ENCODE data around the gene GLRA1. TPM values are rescaled to one million over a fixed set of nuclear protein-coding genes. Genes with fewer than 3 reads are reported as not detected.

Gene GLRA1
- total RNA-seq, 1 experiment from 2014 or later, result not detected

DNA sequence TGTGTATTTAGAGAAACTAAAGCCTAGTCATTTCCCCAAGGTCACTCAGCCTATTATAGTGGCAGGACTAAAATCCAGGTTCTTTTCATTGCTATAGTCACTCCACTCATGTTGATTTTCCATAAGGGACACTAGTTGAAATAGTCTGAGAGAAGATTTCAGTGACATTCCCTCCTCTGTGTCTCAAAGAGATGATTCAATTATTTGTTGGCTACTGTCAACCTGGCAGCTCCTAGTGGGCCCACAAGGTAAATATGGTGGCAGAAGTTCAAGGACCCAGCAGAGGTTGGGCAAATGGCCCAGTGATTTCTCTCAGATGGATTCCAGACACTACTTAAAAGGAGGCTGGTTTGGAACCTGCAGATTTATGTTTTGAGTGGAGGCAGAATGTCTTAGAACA lies 104.8 kb downstream of the GLRA1 start:
- no peak overlapping the region for H3K9ac ChIP-seq (ENCODE audit: low read length)
- no peak for DNase-seq (ENCODE audit: low read depth, low spot score)
- H3K36me3 ChIP-seq (ENCODE audit: control insufficient read depth in 1 of 2, insufficient read depth in 2 of 2, low read length in 2 of 2), result peaks cover 0 to 2% of the 10 kb centered on the region in 2 experiments; a peak in 1 of 4 replicates
- BruUV-seq (replicated peaks), result no TSS peak
- no peaks in the 10 kb centered on the region for H3K27me3 ChIP-seq (ENCODE audit: insufficient read depth, low read length)
- intact Hi-C loops (cut with micrococcal nuclease), result no loop called here
- no peaks in the 10 kb centered on the region for H3K9me2 ChIP-seq (ENCODE audit: insufficient read depth)
- ChIA-PET CTCF (no interaction called here), POLR2A (no interaction called here), RAD21 (ENCODE audit: low non-redundant PET in 1 of 2, low total read pairs in 2 of 2, uncharacterized antibody in 2 of 2, unreplicated experiment in 2 of 2) (no interaction called here)
- H3K4me2 ChIP-seq (ENCODE audit: low read length), result no peak overlapping the region
- H3K27ac ChIP-seq (ENCODE audit: low read depth, low read length), result no peak overlapping the region
- no peaks in the 10 kb centered on the region for H4K20me1 ChIP-seq (ENCODE audit: insufficient read depth)
- H3K79me2 ChIP-seq (ENCODE audit: insufficient read depth, low read length), result no peaks in the 10 kb centered on the region
- H2AFZ ChIP-seq (ENCODE audit: low read depth, low read length, poor library complexity, severe bottlenecking), result no peak overlapping the region
- no peak overlapping the region for H3K4me3 ChIP-seq (replicated peaks in 1 of 2; ENCODE audit: low read depth in 1 of 2, low read length in 2 of 2)
- no peak for TF ChIP-seq YY1 (IDR thresholded peaks at IDR 0.05; ENCODE audit: extremely low read depth, insufficient replicate concordance, low read depth, low read length)
- TF ChIP-seq CEBPB (IDR thresholded peaks at IDR 0.05; ENCODE audit: low read depth), result no peak
- no peak for TF ChIP-seq EZH2phosphoT487 (IDR thresholded peaks at IDR 0.05; ENCODE audit: borderline replicate concordance)
- TF ChIP-seq SIN3A (IDR thresholded peaks at IDR 0.05; ENCODE audit: low read depth), result no peak
- no peak for TF ChIP-seq RAD21 (IDR thresholded peaks at IDR 0.05; ENCODE audit: low read depth)
- TF ChIP-seq CBX3 (IDR thresholded peaks at IDR 0.05; ENCODE audit: low read depth), result no peak
- no peak for TF ChIP-seq SP1 (IDR thresholded peaks at IDR 0.05; ENCODE audit: low read depth)
- no peak for TF ChIP-seq EZH2 (IDR thresholded peaks at IDR 0.05)
- no peak for TF ChIP-seq ELF1 (IDR thresholded peaks at IDR 0.05; ENCODE audit: borderline replicate concordance, low read depth)
- TF ChIP-seq, protein P1, sequence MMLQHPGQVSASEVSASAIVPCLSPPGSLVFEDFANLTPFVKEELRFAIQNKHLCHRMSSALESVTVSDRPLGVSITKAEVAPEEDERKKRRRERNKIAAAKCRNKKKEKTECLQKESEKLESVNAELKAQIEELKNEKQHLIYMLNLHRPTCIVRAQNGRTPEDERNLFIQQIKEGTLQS (IDR thresholded peaks at IDR 0.05), result no peak
- TF ChIP-seq EGR1 (IDR thresholded peaks at IDR 0.05; ENCODE audit: low read depth), result no peak
- TF ChIP-seq FOSL1 (IDR thresholded peaks at IDR 0.05; ENCODE audit: low read depth), result no peak
- no peak for TF ChIP-seq TCF7L2 (IDR thresholded peaks at IDR 0.05; ENCODE audit: borderline replicate concordance, extremely low read depth, insufficient read depth, insufficient read length)
- TF ChIP-seq REST (IDR thresholded peaks at IDR 0.05; ENCODE audit: low read depth), result no peak
- ATAC-seq, result no peak
- H3K9me3 ChIP-seq (ENCODE audit: control insufficient read depth in 1 of 2, insufficient read depth in 1 of 2, low read depth in 1 of 2, low read length in 2 of 2), result no peaks in the 10 kb centered on the region
- no peaks in the 10 kb centered on the region for H3K4me1 ChIP-seq (ENCODE audit: control insufficient read depth in 1 of 2, insufficient read depth in 2 of 2, low read length in 2 of 2)
